Testis (tissue), 2 donors: ENCODE data around the gene LETM1.

ENCODE experiments used
- CTCF ChIP-seq, 3 experiments: fragments of 450-650 bp in 2 of 3; fragments of 200-600 bp in 1 of 3; sonication (generic) in 1 of 3; IDR thresholded peaks; one replicate each; pipeline ENCODE4 v1.5.1; 2016 to 2019; ENCODE audit warnings: antibody characterized with exemption in 3 of 3, mild to moderate bottlenecking in 2 of 3, moderate library complexity in 1 of 3
- POLR2A ChIP-seq: fragments of 450-650 bp; IDR thresholded peaks from one replicate; pipeline ENCODE4 v1.6.1; 2017; ENCODE audit warnings: antibody characterized with exemption, mild to moderate bottlenecking, moderate library complexity

- TF ChIP-seq CTCF (IDR thresholded peaks at IDR 0.05) (no peak), POLR2A (no peak)
Measured at GRCh38 chr4:1776521-1777161, 79.3 kb downstream of the LETM1 start.
